HS-27A (cell line): ENCODE measurements around the gene ZNG1C.
"Not testable (repeated sequence)": the region's sequence is repeated elsewhere in the genome, so short reads cannot be mapped to it uniquely, and the experiment has no call there.

Source experiments
- DNase-seq: peaks from one replicate; pipeline ENCODE4 v3.0.0-alpha.2; 2012; ENCODE audit warnings: low read depth, missing footprints

Gene ZNG1C

DNA sequence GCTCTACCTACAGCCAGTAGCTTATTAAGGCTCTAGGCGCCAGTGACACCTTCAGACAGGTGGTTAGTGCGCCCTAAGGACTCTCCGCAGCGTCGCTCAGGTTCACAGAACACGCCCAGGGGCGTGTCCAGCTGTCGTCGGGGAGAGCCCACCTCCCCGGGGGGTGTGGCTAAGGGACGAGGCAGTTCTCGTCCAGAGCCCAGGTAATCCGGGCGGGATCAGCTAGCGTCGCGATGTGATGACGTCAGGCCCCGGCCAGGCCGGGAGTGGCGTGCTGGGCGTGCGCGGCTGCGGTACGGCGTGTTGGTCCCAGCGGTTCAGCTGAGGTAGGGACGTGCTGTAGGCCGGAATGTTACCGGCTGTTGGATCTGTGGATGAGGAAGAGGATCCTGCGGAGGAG lies at the start of gene ZNG1C:
Gene ZNG1C, plus strand, starts transcription at position 301 of the 400 bp plus-strand sequence. Its CDS starts 49 bp downstream, at position 350.
- DNase-seq = not testable (repeated sequence)

DNA sequence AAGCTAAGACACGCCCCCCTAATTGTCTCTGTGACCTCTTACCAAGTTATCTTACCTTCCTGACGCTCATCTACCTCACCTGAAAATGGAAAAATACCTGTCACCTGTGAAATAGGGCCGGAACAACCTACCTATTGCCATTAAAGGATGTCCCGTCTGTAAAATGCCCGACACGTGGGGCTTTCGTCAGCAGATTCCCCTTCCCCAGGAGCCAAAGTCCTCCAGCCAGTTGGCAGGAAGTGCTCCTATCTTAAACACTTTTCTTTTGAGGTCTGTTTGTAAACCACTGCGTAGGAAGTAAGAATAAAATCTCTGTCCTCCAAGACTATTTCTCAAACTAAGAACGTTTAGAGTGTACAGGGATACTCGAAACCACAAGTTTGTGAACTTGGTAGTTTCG lies 654 bp downstream of the ZNG1C start:
- DNase-seq = not testable (repeated sequence)

DNA sequence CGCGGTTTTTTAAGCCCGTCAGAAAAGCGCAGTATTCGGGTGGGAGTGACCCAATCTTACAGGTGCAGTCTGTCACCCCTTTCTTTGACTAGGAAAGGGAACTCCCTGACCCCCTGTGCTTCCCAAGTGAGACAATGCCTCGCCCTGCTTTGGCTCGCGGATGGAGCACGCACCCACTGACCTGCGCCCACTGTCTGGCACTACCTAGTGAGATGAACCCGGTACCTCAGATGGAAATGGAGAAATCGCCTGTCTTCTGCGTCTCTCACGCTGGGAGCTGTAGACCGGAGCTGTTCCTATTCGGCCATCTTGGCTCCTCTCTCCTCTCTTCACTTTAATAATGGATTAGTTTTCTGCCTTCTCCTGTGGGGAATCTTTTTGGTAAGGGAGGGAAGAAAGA lies 39.3 kb downstream of the ZNG1C start:
- not testable (repeated sequence) for DNase-seq

DNA sequence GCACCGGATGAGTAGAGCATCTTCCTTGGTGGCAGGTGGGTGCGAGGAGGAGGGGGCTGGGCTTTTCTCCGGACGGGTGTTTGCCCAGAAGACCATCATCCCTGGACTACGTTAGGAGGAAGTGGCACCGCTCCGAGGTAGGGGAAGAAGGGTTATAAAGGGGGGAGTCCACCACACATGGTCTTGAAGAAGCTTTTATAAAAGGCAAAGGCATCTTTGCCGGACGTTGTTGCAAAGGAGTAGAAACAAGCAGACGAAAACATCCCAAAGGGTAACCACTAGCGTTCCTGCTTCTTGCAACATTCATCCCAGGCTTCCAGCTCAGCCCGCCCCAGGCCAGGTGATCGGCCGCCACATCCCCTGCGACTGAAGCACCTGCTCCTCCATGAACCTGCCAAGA lies 60.8 kb downstream of the ZNG1C start, which contains the start of gene FOXD4L3:
Gene FOXD4L3, plus strand, starts transcription at position 301 of the 400 bp plus-strand sequence. Its CDS starts 85 bp downstream, at position 386.
- DNase-seq = not testable (repeated sequence)

DNA sequence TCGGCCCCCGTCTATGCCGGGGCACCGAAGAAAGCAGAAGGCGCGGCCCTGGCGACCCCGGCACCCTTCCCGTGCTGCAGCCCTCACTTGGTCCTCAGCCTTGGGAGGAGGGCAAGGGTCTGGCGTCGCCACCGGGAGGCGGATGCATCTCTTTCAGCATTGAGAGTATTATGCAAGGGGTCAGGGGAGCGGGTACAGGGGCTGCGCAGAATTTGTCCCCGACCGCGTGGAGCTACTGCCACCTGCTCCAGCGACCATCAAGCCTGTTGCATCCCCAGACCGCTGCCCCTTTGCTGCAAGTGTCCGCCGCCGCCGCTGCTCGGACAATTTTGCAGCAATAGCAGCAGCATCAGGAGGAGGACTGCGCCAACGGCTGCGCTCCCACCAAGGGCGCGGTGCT lies 62.0 kb downstream of the ZNG1C start:
- DNase-seq = not testable (repeated sequence)

DNA sequence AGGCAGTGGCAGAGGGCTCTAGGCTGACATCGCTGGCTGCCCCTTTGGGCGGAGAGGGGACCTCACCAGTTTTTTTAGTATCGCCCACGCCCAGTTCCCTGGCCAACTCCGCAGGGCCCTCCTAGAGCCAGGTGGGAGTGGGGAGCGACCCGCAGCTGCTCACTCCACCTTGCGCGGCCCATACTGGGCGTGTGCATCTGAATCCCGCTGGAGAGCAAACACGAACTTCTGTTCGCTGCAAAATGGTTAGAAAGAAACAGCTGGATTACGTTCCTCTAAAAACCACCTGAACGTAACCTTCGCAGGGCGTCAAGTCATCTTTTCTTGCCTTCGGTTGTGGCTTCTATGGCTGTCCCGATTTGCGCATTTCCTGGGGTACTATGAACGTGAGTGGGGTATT lies 62.4 kb downstream of the ZNG1C start:
- not testable (repeated sequence) for DNase-seq

DNA sequence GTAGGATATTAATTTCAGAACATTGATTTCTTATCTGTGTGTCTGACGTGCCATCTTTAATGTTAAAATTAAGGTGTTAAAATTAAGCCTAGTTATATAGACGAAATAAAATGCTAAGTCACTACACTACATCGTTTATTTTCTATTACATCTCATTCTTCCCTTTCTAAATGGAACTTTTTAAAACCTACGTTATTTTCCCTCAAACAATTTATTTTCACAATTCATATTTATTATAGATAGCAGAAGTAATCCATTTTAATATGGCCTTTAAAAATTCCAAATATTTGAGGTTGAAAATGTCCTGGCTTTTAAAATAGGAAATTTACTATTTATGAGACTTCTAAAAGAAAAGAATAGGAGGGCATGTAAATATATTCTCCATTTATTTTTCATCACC lies 63.0 kb downstream of the ZNG1C start:
- not testable (repeated sequence) for DNase-seq

DNA sequence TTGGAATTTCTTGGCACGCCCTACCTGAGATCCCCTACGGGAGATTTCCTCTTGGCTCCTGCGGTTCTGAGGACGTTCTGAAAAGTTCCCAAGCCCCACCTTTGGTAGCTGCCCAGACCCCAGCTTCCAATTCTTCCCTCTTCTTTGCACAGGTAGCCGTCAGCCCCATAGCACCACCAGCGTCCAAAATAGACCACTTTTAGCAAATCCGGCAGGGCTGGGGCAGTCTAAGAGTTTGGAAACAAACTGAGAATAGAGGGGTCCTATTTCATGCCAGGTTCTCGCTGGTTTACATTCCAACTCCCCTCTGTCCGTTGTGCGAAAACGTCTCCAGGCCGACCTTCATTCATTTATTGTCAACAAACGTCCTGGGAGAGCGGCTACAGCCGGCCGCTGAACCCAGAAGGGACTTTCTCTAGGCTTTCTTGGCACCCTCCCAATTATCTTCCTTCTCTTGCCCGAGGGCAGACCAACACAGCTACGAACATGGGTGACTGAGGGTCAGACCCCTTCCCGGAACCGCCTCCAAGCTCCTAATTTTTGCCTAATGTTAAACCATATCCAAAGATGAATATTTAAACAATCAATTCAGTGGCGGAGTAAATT lies 64.0 kb downstream of the ZNG1C start:
- DNase-seq = not testable (repeated sequence)

DNA sequence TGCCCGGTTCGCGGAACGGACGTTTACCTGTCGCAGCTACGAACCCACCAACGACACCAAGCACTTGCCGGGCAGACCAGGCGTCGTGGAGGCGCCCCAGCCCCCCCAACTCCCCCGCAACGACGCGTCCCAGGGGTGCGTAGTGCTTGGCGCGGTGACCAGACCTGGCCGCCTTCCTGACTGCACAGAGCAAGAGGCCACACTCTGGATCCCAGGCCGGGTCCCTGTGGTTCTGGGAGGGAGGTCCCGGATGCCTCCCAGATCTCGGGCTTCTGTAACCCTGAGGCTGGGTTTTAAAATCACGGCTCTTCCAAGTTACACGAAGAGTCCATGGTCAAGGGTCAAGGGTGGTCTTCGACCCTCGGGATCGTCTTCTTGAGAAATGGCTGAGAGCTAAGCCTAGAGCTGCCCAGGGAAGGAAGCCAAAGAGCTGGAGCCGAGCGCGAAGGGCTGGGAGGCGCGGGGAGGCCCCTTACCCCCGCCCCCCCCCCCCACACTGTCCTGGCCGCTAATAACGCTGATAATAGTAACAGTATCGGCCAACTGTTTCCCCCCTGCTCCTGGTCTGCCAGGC lies 64.7 kb downstream of the ZNG1C start:
- DNase-seq = not testable (repeated sequence)

DNA sequence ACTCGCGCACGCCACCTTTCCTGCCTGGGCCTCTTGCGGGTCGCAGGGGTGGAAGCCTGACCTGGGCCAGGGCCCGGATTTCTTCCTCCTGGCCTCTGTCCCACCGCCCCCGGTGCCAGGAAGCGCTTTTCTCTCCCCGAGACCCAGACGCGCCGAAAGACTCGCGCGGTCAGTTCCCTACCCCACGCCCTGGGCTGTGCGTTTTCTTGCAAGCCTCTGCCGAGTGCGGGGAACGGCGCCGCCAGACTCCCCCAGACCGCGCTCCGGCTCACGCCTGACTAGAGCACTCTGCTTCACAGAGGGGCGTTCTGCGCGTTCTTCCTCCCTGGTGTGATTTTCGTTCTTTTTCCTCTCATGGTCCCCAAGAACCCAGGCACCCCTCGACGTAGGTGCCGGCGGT lies 65.3 kb downstream of the ZNG1C start:
- not testable (repeated sequence) for DNase-seq

DNA sequence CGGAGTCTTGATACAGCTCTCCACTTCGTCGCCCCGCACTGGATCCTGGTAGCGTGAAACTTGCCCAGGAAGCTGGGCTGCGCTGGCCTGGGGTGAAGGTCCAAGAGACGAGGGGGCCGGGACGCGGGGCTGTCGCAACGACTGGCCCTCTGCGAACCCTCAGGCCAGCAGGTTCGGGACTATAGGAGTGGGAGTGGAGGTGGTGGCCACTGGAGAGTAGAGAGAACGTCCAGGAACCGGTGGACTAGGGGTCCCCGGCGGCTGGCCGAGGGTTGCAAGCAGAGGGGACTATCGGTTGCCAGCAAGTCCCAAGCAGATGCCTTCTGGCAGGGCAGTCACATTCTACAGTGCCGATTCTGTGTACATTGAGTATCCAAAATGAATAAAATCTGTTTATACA lies 65.9 kb downstream of the ZNG1C start:
- not testable (repeated sequence) for DNase-seq

DNA sequence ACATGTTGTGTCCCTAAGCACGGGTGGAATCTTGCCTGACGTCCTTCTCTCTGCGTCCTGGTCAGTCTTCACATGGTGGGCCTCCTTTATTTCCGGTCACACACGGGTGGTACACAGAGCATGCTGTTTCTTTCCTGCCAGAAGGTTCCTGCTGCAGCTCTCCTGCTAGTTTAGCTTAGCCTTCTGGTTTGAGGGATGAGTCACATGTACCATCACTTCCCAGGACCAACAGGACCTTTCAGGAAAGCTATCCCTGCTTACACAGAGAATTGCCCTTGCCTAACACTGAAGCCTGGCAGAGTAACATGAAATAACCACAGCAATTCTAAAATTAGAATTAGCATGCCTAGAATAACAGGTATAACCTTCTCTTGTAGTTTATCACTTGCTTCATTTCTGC lies 69.4 kb downstream of the ZNG1C start:
- not testable (repeated sequence) for DNase-seq

DNA sequence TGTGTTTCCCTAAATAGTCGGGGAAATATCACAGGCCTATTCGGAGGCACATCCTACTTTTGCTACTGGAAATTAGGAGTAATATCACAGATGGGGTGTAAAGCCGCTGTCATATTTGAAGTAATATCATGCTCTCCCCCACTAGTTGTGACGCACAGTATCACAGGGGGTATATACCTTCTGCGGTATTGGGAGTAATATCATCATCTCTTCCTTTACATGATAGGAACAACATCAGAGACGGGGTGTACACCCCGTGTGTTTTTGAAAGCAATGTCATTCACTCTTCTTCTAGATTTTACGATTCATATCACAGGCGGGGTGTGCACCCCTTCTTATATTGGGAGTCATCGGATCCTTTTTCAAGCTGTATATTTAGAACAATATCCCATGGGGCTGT lies 76.4 kb downstream of the ZNG1C start:
- DNase-seq = not testable (repeated sequence)

DNA sequence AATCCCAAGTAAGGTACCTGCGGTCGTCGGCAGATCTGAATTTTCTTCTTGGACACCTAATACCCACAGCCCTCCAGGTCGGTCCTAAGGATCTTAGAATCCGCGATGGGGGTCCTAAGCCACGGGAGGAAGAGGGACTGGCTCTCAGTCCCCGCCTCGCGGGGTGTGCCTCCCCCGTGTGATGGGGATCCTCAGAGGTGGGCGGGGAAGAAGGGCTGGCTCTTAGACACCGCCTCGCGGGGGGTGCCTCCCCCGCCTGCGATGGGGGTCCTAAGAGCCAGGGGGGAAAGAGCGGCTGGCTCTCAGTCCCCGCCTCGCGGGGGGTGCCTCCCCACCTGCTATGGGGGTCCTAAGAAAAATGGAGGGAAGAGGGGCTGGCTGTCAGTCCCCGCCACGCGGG lies 82.0 kb downstream of the ZNG1C start:
- not testable (repeated sequence) for DNase-seq

DNA sequence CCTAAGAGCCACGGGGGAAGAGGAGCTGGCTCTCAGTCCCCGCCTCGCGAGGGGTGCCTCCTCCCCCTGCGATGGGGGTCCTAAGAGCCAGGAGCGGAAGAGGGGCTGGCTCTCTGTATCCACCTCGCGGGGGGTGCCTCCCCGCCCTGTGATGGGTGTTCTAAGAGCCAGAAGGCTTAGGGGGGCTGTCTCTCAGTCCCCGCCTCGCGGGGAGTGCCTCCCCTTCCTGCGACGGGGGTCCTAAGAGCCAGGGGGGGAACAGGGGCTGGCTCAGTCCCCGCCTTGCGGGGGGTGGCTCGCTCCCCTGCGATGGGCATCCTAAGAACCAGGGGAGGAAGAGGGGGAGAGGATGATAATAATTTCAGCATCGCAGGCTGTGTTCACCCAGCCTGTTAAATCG lies 82.7 kb downstream of the ZNG1C start:
- DNase-seq = not testable (repeated sequence)

DNA sequence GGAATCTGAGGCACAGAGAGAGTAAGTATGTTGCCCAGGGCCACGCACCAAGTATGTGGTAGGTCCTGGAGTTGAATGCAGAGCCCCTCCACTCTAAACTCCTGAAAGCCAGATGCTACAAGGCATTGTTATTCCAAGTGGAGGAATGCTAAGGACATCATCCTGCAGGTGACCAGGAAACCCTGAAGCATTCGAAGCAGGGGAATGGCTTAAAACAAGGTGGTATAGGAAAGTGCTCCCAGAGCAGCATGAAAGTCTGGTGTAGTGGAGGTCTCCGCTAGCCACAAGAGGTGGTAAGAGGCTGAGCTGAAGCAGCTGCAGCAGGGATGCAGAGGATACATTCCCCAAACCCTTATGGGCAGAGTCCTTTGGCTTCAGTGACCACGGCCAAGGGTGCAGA lies 87.3 kb downstream of the ZNG1C start:
- DNase-seq = not testable (repeated sequence)

DNA sequence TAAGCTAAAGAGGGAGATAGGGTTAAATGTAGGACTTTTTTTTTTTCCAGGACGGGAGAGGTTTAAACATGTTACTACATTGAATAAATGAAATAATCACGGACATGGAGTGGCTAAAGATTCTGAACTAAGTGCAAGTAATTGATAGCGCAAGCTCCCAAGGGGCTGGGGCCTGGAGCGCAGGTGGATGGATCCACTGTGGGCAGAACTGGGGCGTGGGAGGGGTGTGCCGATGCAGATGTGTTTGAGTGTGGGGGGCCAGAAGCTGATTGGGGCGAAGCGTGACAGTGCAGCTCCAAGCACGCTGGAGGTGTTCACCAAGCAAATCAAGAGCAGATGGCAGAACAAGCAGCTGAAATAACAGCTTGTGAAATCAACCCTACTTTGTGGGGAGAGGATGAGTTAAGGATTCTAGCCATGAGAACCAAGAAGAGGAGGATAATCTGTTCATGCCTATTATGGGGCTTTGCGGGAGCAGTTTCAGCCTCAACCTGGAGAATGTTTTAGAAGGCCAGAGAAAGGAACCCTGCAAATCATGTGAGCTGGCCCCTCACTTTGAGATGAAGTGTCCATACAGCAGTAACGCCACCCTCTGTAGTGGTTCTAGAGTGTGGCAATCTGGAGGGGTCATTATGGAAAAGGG lies 88.9 kb downstream of the ZNG1C start:
- not testable (repeated sequence) for DNase-seq

DNA sequence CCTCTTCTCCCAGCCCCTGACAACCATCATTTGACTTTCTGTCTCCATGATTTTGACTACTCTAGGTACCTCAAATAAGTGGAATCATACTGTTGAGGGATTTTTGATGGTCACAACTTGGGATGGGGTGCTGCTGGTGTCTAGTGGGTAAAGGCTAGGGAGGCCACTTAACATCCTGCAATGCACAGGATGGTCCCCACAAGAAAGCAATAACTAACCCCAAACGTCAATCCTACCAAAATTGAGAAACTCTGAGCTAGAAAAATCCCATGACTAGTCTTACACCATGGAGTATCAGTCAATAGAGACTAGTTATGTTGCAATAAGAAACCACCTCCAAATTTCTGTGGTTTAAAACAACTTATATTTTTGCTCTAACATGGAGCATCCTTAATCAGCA lies 90.3 kb downstream of the ZNG1C start:
- DNase-seq = not testable (repeated sequence)

DNA sequence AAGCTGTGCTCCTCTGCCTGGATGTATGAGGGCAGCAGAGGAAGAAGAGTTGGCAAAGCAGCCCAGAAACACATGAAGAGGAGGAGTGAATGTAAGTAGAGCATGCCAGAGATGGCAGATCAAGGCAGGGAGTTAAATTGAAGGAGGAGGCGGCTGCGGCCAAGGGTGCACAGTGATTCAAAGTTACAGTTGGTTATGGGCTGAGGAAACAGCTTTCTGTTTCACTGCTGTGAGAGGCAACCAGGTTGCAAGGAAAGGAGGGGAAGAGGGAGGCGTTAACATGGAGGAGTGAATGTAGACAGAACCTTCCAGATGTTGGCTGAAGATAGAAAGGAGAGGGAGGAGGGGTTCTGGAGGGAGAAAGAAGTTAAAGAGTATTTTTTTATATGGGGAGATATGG lies 94.2 kb downstream of the ZNG1C start:
- not testable (repeated sequence) for DNase-seq

DNA sequence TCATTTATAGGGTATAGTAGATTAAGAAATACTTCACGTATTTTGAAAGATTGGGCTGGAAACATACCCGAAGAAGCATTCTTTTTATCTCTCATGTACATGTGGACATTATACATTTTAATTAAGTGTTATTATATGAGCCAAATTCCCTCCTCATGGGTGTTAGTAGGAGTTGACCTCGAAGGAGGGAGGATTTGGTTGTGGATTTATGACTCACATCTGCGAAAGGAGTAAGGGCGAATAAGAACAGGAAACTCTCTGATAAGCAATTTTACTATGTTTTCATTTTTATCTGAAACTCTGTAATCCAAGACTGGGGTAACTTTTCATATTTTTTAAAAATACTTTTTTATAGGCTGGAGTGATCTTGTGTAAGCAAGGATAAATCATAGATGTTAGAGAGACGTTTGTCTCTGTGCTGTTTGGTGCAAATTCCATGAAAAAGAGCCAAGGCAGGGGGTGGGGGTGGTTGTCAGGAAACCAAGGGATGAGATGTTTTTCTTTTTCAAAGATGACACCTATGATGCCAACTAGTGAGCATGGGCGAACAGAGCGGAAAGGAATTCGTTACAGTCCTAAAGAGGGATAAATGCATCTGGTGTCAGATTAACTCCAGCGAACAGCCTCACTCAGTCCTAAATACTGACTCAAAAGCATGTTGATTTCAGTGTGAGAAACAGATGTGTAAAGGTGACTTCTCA lies 95.0 kb downstream of the ZNG1C start:
- not testable (repeated sequence) for DNase-seq

DNA sequence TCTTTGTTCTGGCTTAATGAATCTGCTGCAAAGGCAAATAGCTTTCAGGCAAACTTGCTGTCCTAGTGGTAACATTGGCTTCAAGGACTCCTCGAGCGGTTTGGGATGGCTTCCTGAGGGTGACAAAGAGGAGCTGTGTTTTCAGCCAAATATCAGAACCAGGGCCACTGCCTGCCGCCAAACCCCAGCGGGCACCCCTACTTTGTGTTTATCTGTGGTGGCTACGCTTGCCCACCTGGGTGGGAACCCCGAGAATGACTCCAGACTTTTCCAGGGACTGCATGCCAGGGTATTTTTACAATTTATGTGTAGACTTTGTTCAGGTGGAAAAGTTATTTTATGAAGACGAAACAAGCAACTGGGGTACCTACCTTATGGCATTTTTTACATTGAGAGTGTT lies 96.2 kb downstream of the ZNG1C start:
- DNase-seq = not testable (repeated sequence)

DNA sequence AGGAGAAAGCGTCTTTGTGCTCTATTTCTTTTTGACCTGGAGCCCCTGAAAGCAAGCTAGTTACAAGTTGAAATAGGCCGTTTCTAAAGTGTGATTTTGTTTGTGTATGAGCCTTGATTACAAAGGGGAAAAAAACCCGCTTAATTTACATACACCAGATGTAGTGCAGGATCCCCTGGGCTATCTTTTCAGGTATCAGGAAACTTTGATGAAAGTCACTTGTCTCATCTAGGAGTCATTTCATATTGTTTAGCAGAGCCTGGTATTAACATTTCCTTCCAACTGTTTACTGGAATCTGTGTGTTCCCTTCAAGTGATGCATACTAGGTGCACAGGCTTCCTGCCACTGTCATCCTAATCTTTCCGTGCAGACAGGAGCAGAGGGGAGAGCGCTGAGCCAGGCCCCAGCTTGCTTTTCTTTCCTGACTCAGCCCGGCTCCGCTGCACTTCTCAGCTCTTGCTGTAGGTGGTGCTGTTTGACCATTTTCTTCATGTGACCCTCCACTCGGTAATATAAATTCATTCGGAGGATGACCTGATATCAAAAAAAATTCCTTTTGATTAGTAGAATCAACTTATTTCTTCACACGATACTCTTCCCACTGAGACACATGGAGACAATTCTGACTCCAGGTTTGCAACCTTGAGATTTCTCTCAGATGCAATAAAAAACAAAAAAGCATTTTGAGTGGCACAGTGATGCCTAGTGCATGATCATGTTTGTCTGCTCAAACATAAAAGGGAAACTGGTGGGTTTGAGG lies 100.7 kb downstream of the ZNG1C start:
- DNase-seq = not testable (repeated sequence)
